HEK293 (cell line): ENCODE measurements around the gene OSBPL10.

Experiments used
- CTCF ChIP-seq: fragments of 450-650 bp; formaldehyde crosslinking; IDR thresholded peaks from 2 replicates; pipeline ENCODE4 v1.5.1; 2016; ENCODE audit warnings: missing biosample characterization, missing genetic modification characterization
- ZNF138 ChIP-seq: fragments of 450-650 bp; formaldehyde crosslinking; IDR thresholded peaks from 2 replicates; pipeline ENCODE4 v1.5.1; 2016; ENCODE audit warnings: missing biosample characterization, missing genetic modification characterization, borderline replicate concordance
- ZNF488 ChIP-seq: fragments of 450-650 bp; formaldehyde crosslinking; IDR thresholded peaks from 2 replicates; pipeline ENCODE4 v1.5.1; 2016; ENCODE audit warnings: missing biosample characterization, missing genetic modification characterization
- ZNF513 ChIP-seq: fragments of 450-650 bp; IDR thresholded peaks from 2 replicates; pipeline ENCODE4 v1.5.1; 2018; ENCODE audit warnings: missing biosample characterization, missing genetic modification characterization
- ZNF704 ChIP-seq: fragments of 450-650 bp; formaldehyde crosslinking; IDR thresholded peaks from 2 replicates; pipeline ENCODE4 v1.5.1; 2016; ENCODE audit warnings: missing biosample characterization, missing genetic modification characterization
- TF ChIP-seq, protein P1 (sequence below): fragments of 450-650 bp; formaldehyde crosslinking; IDR thresholded peaks from 2 replicates; pipeline ENCODE4 v1.5.1; 2016; ENCODE audit warnings: missing biosample characterization, missing genetic modification characterization

- TF ChIP-seq ZNF704 (tag by site-specific recombination) (no peak), CTCF (no peak), ZNF138 (tag by site-specific recombination) (no peak), ZNF513 (tag by site-specific recombination) (no peak), ZNF488 (tag by site-specific recombination) (no peak)
- TF ChIP-seq, protein P1, sequence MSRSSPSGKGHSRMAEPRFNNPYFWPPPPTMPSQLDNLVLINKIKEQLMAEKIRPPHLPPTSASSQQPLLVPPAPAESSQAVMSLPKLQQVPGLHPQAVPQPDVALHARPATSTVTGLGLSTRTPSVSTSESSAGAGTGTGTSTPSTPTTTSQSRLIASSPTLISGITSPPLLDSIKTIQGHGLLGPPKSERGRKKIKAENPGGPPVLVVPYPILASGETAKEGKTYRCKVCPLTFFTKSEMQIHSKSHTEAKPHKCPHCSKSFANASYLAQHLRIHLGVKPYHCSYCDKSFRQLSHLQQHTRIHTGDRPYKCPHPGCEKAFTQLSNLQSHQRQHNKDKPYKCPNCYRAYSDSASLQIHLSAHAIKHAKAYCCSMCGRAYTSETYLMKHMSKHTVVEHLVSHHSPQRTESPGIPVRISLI (tag by site-specific recombination) = no peak
Measured at GRCh38 chr3:31917303-31918005, 63.6 kb downstream of the OSBPL10 start.
